ENCODE measurements around the gene EXOC6B. TPM values are rescaled to one million over a fixed set of nuclear protein-coding genes. Genes with fewer than 3 reads are reported as not detected.

Gene EXOC6B
- total RNA-seq, 2 donors from 2014 or later, result 10.8 to 12.8 TPM

DNA sequence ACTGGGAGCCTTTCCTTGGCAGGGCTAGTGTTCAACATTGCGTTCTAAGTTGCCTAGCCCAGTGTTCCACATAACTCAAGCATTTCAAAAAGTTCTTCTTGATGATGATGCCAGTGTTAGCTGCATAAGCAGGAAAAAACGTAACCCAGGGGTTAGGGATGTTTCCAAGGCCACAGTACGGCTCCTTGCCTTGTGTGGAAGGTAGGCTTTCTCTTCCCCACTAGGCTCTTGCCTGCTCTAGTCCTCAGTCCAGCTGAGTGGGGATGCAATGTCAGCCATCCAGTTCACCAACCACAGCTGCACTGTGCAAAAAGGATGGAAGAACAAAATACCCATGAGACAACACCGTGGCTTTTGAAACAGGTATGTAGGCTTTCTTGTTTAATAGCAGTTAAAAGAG is 650.2 kb downstream of the EXOC6B start:
- Mint-ChIP-seq H3K27ac (no peak overlapping the region), H3K4me1 (ENCODE audit: low read depth in 2 of 2) (peaks cover 6 to 7% of the 10 kb centered on the region in 2 donors), H3K36me3 (no peaks in the 10 kb centered on the region), H3K27me3 (no peaks in the 10 kb centered on the region), H3K4me3 (no peak overlapping the region), H3K9me3 (no peaks in the 10 kb centered on the region)
- DNase-seq (ENCODE audit: low spot score), result no peak
- no peak for ATAC-seq

DNA sequence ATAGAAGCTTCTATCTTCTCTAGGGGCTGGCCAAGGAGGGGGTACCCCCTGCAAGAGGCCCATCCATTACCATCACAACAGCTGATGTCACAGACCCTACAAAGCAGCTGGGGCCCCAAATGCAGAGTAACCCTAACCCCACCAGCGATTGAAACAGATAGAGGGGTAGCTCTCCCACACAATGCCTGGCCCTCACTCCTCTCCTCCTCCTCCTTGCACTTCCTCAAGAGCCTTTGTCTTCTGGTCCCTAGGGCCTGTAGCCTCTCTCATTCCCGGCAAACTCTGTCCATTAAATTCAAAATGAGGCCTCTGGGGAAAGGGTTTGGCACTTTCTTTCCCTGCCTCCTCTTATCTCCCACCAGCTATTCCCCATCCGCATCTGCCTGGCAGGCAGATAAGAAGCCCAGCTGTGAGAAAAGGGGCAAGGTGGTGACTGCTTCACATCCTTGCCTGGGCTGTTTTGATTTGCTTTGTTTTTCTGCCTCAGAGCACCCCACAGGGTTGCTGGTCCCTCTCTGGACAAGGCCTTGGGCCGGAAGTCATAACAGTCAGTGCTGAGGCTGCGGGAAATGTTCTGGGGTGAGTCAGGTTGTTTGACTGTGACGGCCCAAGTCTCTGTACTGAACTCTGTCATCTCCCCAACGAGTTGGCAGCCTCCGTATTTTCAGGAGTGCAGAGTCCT is 652.1 kb downstream of the EXOC6B start:
- H3K27ac Mint-ChIP-seq, result no peak overlapping the region
- no peaks in the 10 kb centered on the region for H3K36me3 Mint-ChIP-seq
- H3K4me1 Mint-ChIP-seq (ENCODE audit: low read depth in 2 of 2), result peaks cover 6 to 7% of the 10 kb centered on the region in 2 donors
- ATAC-seq (peak in 1 of 2 donors; percentile 36), DNase-seq (ENCODE audit: low spot score) (no peak)
- H3K4me3 Mint-ChIP-seq, result no peak overlapping the region
- no peaks in the 10 kb centered on the region for H3K9me3 Mint-ChIP-seq
- H3K27me3 Mint-ChIP-seq, result peaks cover 3 to 9% of the 10 kb centered on the region in 2 donors

DNA sequence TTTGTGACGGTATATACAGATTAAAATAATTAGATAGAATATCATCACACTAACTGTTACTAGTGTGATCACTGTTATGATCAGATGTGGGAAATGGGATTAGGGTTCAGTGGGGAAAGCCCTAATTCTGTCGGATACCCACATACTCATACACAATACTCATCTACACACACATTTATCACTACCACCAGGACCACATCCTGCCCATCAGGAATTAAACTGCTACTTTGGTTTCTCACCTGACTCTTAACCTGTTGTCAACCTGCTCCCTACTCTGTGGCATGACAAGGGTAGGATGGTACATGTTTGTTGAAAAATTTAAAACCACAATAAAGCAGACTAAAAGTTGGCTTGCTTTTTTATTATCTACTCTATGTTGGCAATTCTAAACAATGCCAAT is 653.4 kb downstream of the EXOC6B start:
- Mint-ChIP-seq H3K36me3 (no peaks in the 10 kb centered on the region), H3K27me3 (peaks cover 3 to 9% of the 10 kb centered on the region in 2 donors), H3K9me3 (no peaks in the 10 kb centered on the region), H3K4me1 (ENCODE audit: low read depth in 2 of 2) (peaks cover 6 to 7% of the 10 kb centered on the region in 2 donors), H3K4me3 (no peak overlapping the region), H3K27ac (no peak overlapping the region)
- DNase-seq (ENCODE audit: low spot score) (no peak), ATAC-seq (no peak)

DNA sequence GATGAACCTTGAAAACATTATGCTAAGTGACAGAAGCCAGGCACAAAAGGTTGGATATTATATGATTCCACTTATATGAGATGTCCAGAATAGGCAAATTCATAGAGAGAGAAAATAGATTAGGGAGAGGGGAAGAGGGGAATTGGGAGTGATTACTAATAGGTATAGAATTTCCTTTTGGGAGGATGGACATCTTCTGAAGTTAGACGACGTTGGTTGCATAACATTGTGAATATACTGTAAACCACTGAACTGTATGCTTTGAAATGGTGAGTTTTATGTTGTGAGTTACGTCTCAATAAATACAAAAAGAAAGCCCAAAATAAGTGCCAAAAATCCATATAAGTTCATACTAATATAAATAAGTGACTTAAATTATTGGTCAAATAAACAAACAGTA is 659.6 kb downstream of the EXOC6B start:
- ATAC-seq, result no peak
- DNase-seq (ENCODE audit: low spot score), result no peak
- H3K36me3 Mint-ChIP-seq, result no peaks in the 10 kb centered on the region
- H3K27ac Mint-ChIP-seq, result no peak overlapping the region
- H3K9me3 Mint-ChIP-seq, result no peaks in the 10 kb centered on the region
- no peak overlapping the region for H3K4me3 Mint-ChIP-seq
- no peaks in the 10 kb centered on the region for H3K4me1 Mint-ChIP-seq (ENCODE audit: low read depth in 2 of 2)
- peaks cover 20 to 39% of the 10 kb centered on the region in 2 donors for H3K27me3 Mint-ChIP-seq

DNA sequence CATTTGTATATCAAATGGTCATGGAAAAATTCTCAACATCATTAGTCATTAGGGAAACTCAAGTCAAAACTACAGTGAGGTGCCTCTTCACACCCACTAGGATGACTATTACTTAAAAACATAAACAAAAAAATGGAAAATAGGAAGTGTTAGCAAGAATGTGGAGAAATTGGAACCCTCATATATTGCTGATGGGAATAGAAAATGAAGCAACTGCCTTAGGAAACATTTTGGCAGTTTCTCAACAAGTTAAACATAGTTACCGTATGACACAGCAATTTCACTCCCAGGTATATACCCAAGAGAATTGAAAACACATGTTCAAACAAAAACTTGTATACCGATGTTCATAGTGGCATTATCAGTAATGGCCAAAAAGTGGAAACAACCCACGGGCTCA is 660.0 kb downstream of the EXOC6B start:
- peaks cover 22 to 44% of the 10 kb centered on the region in 2 donors for H3K27me3 Mint-ChIP-seq
- no peaks in the 10 kb centered on the region for H3K9me3 Mint-ChIP-seq
- H3K36me3 Mint-ChIP-seq, result no peaks in the 10 kb centered on the region
- ATAC-seq (no peak), DNase-seq (ENCODE audit: low spot score) (no peak)
- H3K4me1 Mint-ChIP-seq (ENCODE audit: low read depth in 2 of 2), result no peaks in the 10 kb centered on the region
- no peak overlapping the region for H3K27ac Mint-ChIP-seq
- no peak overlapping the region for H3K4me3 Mint-ChIP-seq

DNA sequence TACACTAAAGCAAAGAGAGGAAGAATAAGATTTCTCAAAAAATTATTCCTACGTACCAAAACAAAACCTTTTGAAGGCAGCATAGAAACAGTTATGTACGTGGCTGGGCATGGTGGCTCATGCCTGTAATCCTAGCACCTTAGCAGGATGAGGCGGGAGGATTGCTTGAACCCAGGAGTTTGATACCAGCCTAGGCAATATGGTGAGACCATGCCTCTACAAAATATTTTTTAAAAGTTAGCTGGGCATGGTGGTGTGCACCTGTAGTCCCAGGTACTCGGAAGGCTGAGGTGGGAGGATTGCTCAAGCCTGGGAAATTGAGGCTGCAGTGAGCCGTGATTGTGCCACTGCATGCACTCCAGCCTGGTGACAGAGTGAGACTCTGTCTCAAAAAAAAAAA is 663.3 kb downstream of the EXOC6B start:
- Mint-ChIP-seq H3K4me1 (ENCODE audit: low read depth in 2 of 2) (no peaks in the 10 kb centered on the region), H3K36me3 (no peaks in the 10 kb centered on the region), H3K27me3 (peaks cover 20 to 40% of the 10 kb centered on the region in 2 donors), H3K4me3 (no peak overlapping the region), H3K27ac (no peak overlapping the region), H3K9me3 (no peaks in the 10 kb centered on the region)
- no peak for DNase-seq (ENCODE audit: low spot score)
- ATAC-seq, result no peak

DNA sequence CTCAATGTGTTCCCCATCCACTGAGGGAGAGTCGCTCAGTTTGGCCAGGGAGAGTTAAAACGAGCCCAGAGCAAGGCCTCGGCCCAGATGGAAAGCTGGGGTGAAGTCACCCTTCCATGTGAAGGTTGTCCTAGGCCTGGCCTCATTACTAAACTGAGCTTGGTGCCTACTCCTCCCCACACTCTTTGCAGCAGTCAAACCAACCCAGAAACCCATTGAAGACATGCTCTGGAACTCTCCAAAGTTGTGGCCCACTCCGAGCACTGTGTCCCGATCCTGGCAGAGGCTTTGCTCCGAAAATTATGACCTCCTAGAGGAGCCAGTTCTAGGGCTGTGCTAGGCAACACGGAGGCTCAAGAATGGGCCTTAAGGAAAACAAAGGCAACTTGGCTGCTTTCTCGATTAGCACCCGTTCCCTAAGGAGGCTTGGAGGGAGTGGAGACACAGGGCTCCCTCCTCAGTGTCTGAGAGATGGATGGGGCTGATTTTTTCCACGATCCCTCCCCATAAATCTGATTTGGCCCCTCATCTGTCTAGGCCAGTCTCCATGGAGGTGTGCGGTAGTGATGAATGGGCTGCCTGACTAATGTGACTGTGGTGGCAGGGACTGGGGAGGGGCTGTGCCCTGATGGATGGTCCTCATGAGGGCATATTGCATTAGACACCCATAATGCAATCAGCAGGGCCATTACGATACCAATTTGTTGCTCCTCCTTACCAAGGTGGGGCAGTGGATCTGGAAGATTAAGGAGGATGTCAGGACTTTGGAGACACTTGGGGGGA is 666.4 kb downstream of the EXOC6B start:
- peak in 1 of 2 donors; percentile 30 for ATAC-seq
- Mint-ChIP-seq H3K36me3 (no peaks in the 10 kb centered on the region), H3K27ac (no peak overlapping the region), H3K4me1 (ENCODE audit: low read depth in 2 of 2) (no peaks in the 10 kb centered on the region), H3K27me3 (peaks cover 23 to 47% of the 10 kb centered on the region in 2 donors), H3K4me3 (no peak overlapping the region), H3K9me3 (no peaks in the 10 kb centered on the region)
- no peak for DNase-seq (ENCODE audit: low spot score)

DNA sequence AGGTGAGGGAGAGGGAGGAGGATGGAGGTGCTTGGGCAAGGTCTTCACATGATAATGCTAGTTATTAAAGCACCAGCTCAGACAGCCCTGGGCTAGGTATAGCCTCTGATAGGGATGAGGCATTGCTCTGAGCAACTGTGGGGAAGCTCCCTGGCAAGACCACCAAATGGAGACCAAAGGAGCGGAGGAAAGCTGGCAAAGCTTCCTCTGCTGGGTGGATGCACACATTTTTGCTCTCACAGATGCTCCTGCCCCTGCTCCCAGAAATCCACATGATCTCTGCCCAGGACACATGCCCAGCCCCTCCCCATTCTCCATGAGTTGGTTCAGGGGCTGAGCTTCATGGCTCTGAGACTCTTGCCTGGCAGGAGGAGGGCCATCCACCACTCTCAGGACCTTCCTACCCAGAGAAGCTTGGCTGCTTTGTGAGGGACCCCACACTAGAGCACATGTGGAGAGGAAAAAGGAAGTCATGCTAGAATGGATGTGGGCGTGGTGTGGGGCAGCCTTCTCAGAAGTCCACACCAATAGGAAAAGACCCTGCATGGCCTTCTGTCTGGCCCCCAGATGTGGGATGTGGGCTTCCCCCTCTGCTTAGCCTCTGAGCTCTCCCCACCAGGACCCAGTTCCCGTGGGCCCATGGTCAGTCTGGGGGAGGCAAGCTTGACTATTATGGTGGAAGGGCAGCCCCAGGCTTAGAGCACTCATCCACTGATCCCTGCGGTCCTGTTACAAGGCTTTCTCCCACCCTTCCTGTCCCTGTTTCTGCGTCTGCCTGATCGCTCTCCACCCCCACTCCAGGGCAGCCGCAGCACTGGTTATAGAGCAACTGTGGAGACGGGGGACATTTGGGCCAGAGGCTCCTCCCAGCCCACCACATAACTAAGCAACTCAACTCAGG is 667.7 kb downstream of the EXOC6B start:
- ATAC-seq, result no peak
- Mint-ChIP-seq H3K36me3 (no peaks in the 10 kb centered on the region), H3K27me3 (peaks cover 25 to 45% of the 10 kb centered on the region in 2 donors), H3K4me1 (ENCODE audit: low read depth in 2 of 2) (no peaks in the 10 kb centered on the region), H3K4me3 (no peak overlapping the region), H3K9me3 (no peaks in the 10 kb centered on the region), H3K27ac (no peak overlapping the region)
- DNase-seq (ENCODE audit: low spot score), result no peak

DNA sequence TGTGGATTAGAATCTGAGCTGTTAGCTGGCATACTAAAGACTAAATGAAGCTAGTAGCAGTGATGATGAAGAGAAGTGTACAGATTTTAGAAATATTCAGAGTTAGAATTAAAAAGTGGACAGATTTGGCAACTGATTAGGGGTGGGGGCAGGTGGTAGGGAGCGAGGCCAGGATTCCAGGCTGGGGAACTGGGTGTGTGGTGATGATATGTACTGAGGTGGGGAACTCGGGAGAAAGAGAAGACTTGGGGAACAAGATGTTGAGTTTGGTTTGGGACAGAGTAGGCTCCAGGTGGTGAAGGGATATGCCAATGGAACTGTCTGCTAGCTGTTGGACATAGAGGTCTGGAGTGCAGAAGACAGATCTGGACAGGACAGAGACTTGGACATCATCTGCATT is 669.0 kb downstream of the EXOC6B start:
- Mint-ChIP-seq H3K27ac (no peak overlapping the region), H3K9me3 (no peaks in the 10 kb centered on the region), H3K4me1 (ENCODE audit: low read depth in 2 of 2) (no peaks in the 10 kb centered on the region), H3K36me3 (no peaks in the 10 kb centered on the region), H3K4me3 (no peak overlapping the region), H3K27me3 (peaks cover 27 to 42% of the 10 kb centered on the region in 2 donors)
- DNase-seq (ENCODE audit: low spot score) (no peak), ATAC-seq (no peak)

DNA sequence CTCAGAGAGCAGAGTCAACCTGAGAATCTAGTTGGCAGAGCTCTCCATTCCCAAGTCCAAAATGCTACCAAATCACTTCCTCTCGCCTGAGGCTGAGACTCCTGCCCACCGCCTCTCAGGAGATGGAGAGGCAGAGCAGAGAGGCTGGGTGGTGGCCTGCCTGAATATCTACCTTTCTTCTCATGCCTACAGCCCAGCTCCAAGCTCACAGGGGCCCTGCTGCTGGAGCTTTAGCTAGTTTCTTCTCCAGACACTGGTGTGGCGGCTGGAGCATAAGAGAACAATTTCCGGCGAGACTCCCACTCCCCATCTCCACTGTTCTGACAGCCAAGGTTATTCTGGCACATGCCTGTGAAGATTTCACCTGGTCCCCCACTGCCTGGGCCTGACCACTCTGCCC is 670.1 kb downstream of the EXOC6B start:
- H3K27me3 Mint-ChIP-seq, result peaks cover 30 to 32% of the 10 kb centered on the region in 2 donors

DNA sequence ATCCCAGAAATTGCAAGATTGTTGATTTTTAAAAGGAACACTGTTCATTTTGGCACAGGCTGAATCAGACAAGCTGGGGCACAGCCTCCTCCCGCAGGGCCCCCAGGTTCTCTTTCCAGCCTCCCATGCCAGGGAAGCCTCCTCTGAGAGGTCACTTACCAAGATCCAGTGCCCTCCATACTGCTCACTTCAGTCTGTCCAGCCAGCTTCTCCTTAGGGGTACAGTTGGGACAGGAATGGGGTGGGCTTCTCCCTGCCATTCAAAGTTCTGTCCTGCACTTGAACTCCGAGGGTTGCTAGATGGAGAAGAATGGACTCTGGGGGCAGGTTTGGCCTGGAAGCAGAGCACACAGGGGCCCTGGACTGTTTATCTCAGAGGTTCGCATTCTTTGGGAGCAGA is 670.7 kb downstream of the EXOC6B start:
- Mint-ChIP-seq H3K27me3 (peaks cover 32 to 35% of the 10 kb centered on the region in 2 donors), H3K4me3 (no peak overlapping the region), H3K4me1 (ENCODE audit: low read depth in 2 of 2) (peaks cover 3 to 4% of the 10 kb centered on the region in 2 donors), H3K27ac (no peak overlapping the region), H3K9me3 (no peaks in the 10 kb centered on the region), H3K36me3 (peaks cover 2% of the 10 kb centered on the region)
- DNase-seq (ENCODE audit: low spot score) (no peak), ATAC-seq (no peak)

More for the DNA sequence above, 670.1 kb downstream of the EXOC6B start:
- ATAC-seq, result peak in 1 of 2 donors; percentile 12
- Mint-ChIP-seq H3K9me3 (no peaks in the 10 kb centered on the region), H3K4me1 (ENCODE audit: low read depth in 2 of 2) (no peaks in the 10 kb centered on the region), H3K36me3 (no peaks in the 10 kb centered on the region), H3K27ac (no peak overlapping the region), H3K4me3 (no peak overlapping the region)
- peak; percentile 18 for DNase-seq (ENCODE audit: low spot score)

DNA sequence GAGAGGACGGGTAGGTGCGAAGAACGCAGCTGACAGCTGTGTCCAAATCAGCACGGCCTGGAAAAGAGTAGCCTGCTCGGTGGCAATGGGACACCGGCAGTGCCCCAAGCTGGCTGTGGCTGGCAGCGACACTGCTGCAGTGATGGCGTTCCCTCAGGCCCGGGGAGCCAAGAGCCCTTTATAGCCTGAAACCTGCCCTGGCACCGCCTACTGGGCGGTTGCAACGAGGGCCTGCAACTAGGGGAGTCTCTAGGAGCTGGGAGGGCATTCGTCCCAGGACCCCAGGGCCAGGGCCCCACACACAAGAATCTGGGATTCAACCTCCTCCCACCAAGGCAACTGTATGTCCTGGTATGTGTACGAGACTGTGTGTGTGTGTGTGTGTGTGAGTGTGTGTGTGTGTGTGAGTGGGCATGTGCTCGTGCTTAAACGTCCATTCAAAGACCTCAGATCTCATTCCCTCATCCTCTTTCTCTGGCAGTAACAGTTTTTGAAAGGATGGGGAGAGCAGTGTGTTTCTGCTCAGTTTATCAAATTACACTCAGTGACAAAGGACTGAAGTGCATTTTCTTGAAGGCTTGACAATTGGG is 671.4 kb downstream of the EXOC6B start:
- peaks cover 4% of the 10 kb centered on the region for H3K36me3 Mint-ChIP-seq
- peaks cover 38 to 40% of the 10 kb centered on the region in 2 donors for H3K27me3 Mint-ChIP-seq
- peak; percentile 49 for DNase-seq (ENCODE audit: low spot score)
- H3K4me1 Mint-ChIP-seq (ENCODE audit: low read depth in 2 of 2), result peaks cover 10 to 11% of the 10 kb centered on the region in 2 donors
- no peak overlapping the region for H3K27ac Mint-ChIP-seq
- H3K9me3 Mint-ChIP-seq, result no peaks in the 10 kb centered on the region
- no peak for ATAC-seq
- no peak overlapping the region for H3K4me3 Mint-ChIP-seq

DNA sequence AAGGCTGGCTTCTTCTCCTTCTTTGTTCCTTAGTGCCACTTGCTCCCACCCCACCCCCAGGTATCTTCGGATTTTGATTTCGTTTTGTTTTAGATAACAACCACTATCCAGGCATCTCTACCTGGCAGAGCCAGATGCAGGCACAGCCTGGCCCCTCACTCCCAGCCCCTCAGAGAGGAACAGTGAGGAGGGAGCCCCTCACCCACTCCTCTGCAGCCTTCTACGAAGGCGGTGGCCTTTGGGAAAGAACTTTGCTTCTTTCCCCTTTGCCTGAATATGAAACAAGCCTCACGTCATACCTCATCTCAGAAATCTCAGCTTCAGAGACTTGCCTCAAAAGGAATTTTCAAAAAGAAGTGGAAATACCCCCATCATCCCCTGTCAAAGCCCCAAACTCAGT is 671.9 kb downstream of the EXOC6B start:
- Mint-ChIP-seq H3K9me3 (no peaks in the 10 kb centered on the region), H3K4me3 (no peak overlapping the region), H3K36me3 (peaks cover 4% of the 10 kb centered on the region), H3K4me1 (ENCODE audit: low read depth in 2 of 2) (peaks cover 15 to 17% of the 10 kb centered on the region in 2 donors), H3K27me3 (peaks cover 44 to 45% of the 10 kb centered on the region in 2 donors), H3K27ac (no peak overlapping the region)
- DNase-seq (ENCODE audit: low spot score), result peak; percentile 23
- no peak for ATAC-seq
